Fibroblast of the aortic adventitia (primary cell): ENCODE results near the gene VAMP2. TPM values are rescaled to one million over a fixed set of nuclear protein-coding genes. Genes with fewer than 3 reads are reported as not detected.
A peak's percentile ranks its signal among the peaks of the same experiment; 100 is the strongest.

Source experiments
- DNase-seq: peaks from one replicate; pipeline ENCODE4 v3.0.0-alpha.2; 2010; ENCODE audit warnings: low read depth
- H3K4me3 ChIP-seq: 2 replicates; pipeline ENCODE4 v1.5.1; 2011; ENCODE audit warnings: low read depth, mild to moderate bottlenecking, control low read depth, low read length, moderate library complexity
- total RNA-seq: library from RNA; depleted of rRNA; stranded (reverse); fragments of >200 nt; gene quantifications from 2 replicates; pipeline ENCODE4 v1.2.3, GENCODE V29; 2012; ENCODE audit warnings: low replicate concordance
- TF ChIP-seq, protein P1 (sequence below): IDR thresholded peaks from 2 replicates; pipeline ENCODE4 v1.5.1; 2011; ENCODE audit warnings: mild to moderate bottlenecking, low read length, control low read depth, inconsistent platforms; ENCODE audit not compliant: insufficient read depth

VAMP2 gene
- total RNA-seq, 1 donor = 5.2 TPM

DNA sequence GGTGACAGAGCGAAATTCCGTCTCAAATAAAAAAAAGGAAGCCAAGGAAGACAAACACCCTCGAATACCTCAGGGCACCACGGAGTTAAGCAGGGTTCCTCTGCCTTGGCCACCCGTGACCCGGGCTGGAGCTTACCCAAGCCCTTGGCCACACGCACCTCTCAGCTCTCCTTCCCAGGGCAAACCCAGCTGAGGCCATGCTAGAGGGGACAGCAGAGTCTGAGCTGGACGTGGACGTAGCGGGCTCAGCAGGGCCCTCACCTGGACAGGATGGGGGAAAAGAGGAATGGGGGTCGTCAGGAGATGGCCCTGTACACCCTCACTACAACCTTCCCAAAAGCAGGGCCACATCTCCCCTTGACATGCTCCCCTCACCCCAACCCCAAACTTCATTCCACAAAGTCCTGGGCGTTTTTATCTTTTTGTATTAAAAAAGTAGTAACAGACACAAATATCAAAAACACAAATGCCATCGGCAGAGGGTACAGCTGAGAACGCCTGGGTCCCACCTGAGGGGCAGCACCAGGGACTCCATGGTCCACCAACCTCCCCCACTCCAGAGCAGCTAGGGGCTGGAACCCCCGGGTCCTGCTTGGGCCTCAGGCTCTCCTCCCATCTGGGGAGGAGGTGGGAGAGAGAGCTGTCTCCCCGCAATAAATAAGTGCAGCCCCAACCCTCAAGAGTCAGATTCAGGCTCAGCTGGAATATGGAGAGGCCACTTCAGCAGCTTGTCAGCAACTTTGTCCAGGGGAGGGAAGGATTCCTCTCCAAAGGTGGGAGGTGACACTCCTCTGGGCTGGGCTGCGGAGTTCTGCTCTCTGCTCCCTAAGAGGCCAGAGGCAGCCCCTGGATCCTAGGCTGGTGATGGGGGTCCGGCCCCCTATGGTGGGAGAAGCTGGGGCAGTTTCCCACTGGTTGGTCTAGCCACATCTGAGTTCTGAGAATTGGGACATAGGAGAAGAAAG is 22.4 kb downstream of the VAMP2 start:
- no peak overlapping the region for H3K4me3 ChIP-seq
- TF ChIP-seq, protein P1, sequence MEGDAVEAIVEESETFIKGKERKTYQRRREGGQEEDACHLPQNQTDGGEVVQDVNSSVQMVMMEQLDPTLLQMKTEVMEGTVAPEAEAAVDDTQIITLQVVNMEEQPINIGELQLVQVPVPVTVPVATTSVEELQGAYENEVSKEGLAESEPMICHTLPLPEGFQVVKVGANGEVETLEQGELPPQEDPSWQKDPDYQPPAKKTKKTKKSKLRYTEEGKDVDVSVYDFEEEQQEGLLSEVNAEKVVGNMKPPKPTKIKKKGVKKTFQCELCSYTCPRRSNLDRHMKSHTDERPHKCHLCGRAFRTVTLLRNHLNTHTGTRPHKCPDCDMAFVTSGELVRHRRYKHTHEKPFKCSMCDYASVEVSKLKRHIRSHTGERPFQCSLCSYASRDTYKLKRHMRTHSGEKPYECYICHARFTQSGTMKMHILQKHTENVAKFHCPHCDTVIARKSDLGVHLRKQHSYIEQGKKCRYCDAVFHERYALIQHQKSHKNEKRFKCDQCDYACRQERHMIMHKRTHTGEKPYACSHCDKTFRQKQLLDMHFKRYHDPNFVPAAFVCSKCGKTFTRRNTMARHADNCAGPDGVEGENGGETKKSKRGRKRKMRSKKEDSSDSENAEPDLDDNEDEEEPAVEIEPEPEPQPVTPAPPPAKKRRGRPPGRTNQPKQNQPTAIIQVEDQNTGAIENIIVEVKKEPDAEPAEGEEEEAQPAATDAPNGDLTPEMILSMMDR = no peak
- no peak for DNase-seq

DNA sequence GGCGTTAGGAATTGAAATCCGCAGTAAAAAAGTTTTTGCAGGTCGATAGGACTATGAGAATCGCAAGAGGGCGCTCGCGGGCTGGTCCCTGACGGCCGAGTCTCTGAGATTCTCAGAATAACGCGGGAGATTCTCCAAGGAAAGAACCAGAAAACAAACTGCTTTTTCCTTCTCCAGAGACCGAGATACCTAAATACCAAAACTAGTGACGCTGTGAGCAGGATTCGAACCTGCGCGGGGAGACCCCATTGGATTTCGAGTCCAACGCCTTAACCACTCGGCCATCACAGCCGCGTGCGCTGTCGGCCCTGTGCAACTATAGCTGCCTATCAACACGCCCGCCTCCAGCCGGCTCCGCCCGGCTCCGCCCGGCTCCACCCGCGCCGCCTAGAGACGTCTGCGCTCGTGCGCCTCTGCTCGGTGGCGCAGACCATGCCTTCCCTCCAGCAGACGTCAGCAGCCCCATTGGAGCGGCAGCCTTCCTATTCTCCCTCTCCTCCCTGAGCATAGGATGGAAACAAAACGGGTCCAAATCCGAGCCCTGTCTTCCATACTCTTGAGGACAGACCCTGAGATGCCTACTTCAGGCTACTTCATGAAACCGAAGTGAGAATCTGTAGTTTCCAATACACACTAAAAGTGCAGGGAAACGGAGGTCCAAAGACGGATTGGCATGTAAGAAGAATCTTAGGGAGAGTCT is 23.9 kb downstream of the VAMP2 start:
- TF ChIP-seq, protein P1 = peak; percentile 92
- peak overlapping the region; percentile 52 for H3K4me3 ChIP-seq
- peak; percentile 99 for DNase-seq

DNA sequence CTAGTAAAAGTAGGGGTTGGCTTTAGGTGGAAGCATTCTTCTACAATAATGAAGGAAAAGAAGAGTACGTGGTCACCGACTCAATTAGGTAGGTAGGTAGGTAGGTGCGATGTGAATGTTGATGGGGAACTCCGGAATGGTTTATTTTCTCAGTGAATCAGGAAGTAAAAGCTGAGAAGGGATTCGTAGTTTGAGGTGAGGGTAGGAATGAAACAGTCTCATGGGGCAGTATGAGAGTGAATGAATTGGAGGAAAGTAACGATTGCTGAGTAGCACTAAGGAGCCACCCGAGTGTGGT is 24.4 kb downstream of the VAMP2 start:
- peak overlapping the region; percentile 53 for H3K4me3 ChIP-seq
- DNase-seq = no peak
- TF ChIP-seq, protein P1 = no peak

DNA sequence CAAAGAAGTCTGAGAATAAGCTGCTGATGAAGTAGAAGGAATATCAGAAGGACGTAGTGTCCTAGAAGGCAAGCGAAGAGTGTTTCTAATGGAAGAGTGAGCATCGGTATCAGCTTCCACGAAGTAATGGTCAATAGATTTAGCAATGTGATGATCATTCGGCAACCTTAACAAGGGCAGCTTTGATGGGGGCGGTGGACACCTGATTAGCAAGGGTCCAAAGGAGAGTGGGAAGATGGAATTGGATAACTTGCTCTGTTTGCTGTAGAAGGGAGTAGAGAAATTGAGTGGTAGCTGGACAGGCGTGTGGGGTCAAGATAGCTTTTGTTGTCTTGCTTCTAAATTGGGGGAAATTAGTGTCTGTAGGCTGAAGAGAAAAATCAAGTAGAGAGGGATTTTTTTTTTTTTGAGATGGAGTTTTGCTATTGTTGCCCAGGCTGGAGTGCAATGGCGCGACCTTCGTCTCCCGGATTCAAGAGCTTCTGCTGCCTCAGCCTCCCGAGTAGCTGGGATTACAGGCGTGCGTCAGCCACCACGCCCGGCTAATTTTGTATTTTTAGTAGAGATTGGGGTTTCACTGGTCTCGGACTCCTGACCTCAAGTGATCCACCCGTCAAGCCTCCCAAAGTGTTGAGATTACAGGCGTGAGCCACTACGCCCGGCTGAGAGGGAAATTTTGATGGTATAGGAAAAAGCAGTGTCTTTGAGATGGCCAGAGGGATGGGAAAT is 24.9 kb downstream of the VAMP2 start:
- TF ChIP-seq, protein P1 = no peak
- H3K4me3 ChIP-seq = peak overlapping the region; percentile 53
- no peak for DNase-seq

DNA sequence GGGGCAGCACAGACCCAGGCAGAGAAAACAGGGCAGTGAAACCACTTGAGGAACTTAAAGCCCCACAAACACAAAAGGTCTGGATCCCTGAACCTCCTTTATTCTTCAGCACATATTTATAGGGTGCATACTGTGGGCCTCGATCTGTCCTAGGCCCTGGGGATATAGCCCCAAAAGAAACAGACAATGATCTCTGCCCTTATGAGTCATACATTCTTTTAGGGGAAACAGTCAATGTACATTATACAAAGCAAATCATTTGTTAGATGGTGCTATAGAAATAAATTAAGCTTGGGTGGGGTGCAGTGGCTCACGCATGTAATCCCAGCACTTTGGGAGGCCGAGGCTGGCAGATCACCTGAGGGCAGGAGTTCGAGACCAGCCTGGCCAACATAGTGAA is 28.8 kb downstream of the VAMP2 start:
- TF ChIP-seq, protein P1 = no peak
- H3K4me3 ChIP-seq = no peak overlapping the region
- DNase-seq = no peak

DNA sequence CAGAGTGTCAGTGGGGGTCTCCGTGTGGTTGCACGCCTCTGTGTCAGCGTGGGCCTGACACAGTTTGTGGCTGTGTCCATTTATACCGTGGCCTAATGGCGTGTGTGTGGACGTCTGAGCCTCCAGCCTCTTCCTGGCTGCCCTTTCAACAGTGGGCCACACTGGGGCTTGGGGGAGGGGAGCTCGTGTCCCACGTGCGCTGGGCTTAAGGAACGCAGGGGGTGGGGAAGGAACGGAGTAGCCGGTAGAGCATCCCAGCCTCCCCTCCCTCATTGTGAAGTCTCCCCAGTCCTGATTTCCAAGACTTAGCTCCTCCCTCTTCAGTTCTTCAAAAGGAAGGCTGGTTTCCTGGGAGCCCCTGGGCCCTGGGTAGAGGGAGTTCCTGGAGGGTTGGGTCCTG is 29.3 kb downstream of the VAMP2 start:
- no peak overlapping the region for H3K4me3 ChIP-seq
- TF ChIP-seq, protein P1 = no peak
- DNase-seq = no peak
